CD1c-positive myeloid dendritic cell (primary cell): ENCODE measurements around the gene PDE4B.
A peak's percentile ranks its signal among the peaks of the same experiment; 100 is the strongest.
"Not testable (repeated sequence)": the region's sequence is repeated elsewhere in the genome, so short reads cannot be mapped to it uniquely, and the experiment has no call there.

Source experiments
- DNase-seq: peaks from one replicate; pipeline ENCODE4 v3.0.0-alpha.2; 2016; ENCODE audit errors: extremely low spot score

The PDE4B gene

DNA sequence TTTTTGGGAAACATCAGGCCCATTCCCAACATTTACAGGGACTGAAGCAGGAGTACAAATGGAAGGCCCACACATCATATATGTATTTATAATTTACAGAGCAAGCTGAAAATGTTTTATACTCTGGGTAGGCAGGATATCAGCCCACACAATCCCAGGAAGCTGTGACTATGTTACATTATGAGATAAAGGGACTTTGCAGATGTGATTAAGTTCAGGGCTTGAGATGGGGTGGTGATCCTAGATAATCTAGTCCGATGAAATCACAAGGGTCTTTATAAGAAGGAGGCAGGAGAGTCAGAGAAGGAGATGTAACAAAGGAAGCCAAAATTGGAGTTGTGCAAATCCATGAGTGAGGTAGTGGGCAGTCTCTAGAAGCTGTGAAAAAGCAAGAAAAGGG is 160.5 kb downstream of the PDE4B start:
- DNase-seq: no peak

DNA sequence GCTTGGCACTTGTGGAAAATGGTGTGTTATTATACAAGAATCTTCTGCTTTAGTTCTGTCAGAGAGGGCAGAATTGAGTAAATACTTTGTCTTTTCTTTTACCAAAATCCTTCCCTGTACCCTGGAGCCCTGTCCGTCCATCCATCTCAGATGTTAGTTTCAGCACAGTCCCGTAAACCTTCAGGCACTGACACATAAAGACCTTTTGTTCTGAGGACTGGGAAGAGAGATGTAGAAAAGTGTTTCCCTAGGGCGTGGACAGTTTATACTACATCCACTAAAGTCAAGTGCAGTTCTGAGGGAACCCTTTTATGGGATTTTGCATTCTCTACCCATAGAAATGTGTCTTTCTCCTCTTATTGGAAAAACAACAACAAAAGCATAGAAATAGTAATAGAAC is 162.4 kb downstream of the PDE4B start:
- no peak for DNase-seq

DNA sequence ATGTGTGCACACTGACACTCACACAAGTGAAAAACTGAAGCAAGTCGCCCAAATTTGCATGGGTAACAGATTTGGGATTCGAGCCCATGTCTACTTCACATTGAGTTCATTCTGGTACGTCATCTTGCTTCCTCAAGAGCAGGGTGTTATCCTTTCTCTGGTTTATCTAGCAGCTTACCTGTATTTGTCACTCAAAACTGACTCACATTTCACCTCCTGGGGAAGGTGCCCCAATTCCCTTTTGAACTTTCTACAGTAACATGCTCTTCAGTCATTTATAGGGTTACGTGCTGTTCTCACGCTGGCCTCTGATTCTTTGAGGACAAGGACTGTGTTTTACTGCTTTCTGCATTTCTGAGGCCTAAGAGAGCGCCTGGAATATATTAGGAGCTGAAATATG is 162.8 kb downstream of the PDE4B start:
- no peak for DNase-seq

DNA sequence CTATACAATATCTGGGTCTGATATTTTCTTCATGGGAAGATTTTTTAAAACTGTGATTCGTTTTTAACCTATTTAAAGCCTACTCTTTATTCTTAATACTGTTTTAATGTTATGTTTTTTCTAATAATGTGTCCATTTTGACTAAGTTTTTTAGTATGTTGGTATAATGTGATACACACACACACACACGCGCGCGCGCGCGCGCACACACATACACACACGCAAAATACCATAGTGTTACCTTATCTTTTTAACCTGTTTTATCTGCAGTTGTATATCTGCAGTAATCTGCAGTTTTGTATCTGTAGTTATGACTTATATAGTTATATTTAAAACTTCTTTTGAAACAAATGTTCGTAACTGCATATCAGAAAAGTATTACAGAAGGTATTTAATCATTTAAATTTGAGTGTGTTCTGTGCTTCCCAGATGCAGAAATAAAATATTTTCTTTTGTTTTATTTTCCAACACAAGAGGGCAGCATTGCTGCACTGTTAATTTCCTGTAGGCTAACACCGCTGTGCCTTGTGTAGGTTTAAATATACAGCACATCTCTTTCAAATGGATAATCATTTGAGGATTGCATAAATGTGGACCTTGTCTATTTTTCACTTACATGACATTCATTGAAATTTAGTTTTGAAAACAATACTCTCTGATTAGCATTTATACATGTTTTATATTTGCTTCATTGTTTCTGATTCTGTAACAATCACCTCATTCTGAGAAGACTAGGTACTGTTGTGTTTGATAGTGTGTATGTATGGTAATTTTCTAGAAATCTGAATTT is 166.1 kb downstream of the PDE4B start:
- DNase-seq: peak; percentile 77

DNA sequence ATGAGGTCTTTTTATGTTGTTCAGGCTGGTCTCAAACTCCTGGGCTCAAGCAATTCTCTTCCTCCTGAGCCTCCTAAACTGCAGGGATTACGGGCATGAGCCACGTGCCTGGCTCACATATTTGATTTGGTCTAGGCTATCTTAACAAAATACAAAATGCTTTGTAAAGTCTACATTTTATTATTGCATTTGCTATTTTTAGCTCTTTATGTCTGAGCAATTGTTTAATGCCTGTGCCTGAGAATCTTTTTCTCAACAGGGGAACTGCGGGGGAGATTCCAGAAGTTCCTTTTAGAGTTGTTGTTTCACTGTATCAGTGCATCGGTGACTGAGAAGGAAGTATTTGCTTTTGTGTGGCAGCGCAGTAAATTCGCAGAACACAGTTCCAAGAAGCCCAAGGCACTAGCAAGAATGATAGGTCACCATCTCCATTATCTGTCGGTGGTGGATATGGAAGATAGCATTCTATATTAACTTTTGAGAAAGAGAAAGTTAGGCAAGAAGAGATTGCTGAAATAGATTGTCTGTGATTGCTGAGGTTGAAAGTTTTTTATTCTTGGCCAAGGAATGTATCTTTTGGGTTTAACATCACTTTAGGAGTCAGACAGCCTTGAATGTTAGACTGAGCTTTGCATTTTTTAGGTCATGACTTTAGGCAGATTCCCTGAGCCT is 167.3 kb downstream of the PDE4B start:
- peak; percentile 22 for DNase-seq

DNA sequence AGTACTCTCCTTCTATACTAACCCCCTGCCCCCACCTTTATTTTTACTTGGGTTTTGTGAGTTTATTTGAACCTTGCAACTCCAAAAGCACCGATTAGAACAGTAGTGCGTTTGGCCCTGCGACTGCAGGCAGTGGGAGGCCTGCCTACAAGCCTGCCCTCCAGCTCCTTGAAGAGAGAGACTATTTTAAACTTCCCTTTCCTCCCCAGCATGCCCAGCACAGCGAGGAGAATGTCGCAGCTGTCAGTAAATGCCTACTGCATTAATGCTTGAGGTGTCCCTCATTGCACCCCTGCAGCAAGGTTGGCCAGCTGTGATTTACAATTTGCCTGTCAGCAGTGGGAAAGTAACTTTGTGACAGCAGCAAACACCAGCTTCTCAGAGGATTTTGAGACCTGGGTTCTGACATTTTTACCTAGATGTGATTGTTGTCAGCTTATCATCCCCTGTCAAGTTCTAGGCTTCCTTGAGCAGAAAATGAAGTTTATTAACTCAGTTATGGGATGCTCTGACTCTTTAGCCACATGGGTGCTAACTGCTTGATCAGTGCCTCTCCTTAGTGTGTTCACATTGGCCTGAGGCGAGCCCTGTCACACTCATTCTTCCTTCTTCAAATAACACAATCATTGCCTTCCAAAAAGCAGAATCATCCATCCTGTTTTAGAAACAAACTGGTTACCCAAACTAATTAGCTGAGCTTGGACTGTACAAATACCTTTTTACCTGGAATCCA is 170.6 kb downstream of the PDE4B start:
- no peak for DNase-seq

DNA sequence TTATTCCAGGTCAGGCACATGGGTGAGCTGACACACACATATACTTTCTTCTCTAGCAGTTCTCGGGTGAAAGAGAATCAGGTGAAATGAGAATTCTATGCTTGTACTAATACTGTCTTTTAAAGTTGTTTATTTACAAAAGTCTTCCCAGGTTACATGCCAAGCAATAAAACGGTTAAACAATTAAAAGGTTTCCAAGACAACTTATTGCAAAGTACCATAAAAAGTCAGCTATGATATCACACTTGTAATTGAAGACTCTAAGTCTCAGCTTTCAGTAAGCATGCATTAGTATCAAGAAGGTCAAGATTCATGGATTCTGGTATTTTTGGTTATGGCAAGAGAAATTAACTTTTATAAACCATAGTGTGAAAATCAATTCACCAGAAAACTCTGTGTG is 171.4 kb downstream of the PDE4B start:
- no peak for DNase-seq

DNA sequence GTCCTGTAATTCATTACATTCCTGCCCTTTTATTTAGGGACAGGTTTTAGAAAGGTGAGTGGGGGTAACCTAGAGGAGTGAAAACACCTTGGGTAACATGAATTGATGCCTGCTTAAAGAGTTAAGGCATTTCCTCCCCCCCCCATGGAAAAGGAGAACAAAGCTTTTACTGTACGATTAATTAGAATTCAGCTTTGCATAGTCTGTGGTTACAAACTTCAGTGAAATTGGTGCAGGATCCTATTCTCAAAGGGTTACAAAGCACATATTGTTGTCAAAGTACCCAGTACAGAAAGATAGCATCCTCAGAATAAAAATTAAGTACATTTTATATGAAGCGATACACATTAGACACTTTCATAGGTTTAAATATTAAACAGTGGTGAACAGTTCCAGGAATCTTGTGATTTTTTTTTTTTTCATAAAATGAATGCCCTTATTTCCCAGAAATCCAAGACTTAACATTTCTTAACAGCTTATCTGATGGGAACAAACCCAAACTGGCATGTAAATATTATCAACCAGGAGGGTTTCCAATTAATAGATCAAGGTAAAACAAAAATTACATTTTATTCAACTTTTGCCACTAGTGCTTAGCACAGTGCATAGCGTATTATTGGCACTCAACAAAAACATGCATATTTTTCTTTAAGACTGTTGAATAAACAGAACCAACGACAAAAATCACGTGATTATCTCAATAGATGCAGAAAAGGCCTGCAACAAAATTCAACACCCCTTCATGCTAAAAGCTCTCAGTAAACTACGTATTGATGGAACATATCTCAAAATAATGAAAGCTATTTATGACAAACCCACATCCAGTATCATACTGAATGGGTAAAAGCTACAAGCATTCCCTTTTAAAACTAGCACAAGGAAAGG is 172.7 kb downstream of the PDE4B start:
- DNase-seq: no peak

DNA sequence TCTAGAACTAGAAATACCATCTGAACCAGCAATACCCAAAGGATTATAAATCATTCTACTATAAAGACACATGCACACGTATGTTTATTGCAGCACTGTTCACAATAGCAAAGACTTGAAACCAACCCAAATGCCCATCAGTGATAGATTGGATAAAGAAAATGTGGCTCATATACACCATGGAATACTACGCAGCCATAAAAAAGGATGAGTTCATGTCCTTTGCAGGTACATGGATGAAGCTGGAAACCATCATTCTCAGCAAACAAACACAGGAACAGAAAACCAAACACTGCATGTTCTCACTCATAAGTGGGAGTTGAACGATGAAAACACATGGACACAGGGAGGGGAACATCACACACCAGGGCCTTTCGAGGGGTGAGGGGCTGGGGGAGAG is 174.8 kb downstream of the PDE4B start:
- DNase-seq: not testable (repeated sequence)

DNA sequence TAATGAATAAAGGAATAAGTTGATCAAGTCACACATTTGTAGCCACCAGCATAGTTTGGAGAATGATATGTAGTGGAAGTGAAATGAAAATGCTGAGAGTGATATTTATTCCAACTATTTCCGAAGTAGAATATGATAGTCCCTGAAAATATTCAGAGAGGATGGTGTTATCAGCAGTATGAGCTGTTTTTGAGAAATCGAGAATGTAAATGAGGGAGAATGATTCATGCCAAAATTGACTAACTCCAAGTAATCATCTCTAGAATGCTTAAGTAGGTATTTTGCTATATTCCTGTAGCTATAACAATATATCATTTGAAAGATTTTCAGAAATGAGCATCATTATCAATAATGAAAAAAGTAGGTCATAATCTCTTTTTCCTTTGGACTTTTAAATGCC is 178.9 kb downstream of the PDE4B start:
- DNase-seq: no peak

DNA sequence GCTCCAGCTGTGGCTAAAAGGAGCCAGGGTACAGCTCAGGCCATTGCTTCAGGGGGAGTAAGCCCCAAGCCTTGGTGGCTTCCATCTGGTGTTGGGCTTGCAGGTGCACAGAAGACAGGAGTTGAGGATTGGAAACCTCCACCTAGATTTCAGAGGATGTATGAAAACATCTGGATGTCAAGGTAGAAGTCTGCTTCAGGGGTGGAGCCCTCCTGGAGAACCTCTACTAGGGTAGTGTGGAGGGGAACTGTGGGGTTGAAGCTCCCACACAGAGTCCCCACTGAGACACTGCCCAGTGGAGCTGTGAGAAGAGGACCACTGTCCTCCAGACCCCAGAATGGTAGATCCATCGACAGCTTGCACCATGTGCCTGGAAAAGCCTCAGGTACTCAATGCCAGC is 183.0 kb downstream of the PDE4B start:
- no peak for DNase-seq

DNA sequence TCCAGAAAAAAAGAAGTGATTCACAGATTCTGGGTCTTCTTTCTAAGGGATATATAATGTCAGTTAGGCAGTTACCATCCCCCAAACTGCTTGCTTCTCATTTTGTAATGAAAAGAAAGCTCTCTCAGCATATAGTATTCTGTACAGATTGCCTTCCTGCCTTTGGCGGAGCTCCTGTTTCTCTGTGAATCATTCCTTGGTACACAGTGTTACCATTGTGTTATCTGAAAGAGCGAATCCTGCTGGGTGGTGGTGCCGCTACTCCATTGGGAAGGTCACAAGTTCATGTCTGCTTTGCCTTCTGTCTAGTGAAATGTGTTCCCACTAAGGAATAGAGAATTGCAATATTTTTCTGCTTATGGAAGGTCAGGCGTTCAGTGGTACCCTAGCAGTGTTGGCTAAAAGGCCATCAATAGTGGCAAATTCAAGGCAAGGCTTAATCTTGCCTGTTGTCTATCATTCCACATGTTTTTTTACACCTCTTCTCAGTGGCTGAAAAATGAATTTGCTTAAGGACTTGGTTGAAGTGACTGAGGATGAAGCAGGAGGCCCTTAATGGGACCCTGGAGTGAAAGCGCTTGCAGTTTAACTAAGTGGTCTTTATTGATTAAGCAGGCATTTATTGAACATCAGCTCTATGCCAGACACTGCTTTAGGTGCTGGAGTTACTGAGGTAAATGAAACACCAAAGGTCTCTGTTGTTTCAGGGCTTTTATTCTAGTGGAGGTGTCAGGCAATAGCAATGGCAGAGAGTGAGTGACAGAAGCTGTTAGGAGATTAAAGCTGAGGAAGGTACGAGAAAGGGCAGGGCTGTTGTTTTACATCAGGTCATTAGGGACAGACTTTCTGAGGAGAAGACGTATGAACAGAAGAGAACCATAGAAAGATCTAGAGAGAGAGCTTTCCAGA is 186.7 kb downstream of the PDE4B start:
- no peak for DNase-seq

DNA sequence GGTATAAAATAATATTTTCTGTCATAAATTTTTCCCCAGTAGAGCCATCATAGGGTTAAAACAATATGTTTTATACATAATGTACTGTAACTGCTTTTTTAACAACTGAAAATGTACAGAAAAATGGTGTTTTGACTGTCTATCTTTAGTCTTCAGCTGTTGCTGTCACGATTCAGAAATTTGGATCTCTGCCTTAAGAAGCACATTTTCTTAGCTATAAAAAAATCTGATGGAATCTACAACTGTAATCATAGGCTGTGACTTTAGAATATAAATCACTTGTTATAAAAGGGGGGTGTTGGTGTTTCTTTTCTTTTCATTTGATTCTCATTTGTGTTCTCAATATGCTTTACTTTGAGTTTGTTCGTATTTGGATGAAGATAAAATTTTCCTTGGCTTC is 187.5 kb downstream of the PDE4B start:
- DNase-seq: no peak

DNA sequence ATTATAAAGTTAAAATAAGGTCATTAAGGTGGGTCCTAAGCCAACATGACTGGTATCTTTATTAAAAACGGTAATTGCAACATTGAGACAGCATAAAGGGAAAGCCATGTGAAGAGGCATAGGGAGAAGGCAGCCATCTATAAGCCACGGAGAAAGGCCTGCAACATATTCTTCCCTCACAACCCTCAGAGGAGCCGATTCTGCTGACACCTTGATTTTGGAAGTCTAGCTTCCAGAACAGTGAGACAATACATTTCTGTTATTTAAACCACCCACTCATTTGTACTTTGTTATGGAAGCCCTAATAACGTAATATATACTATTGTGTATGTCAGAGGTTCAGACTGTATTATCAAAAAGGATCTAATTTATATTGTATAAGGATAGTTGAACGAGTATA is 190.8 kb downstream of the PDE4B start:
- no peak for DNase-seq

DNA sequence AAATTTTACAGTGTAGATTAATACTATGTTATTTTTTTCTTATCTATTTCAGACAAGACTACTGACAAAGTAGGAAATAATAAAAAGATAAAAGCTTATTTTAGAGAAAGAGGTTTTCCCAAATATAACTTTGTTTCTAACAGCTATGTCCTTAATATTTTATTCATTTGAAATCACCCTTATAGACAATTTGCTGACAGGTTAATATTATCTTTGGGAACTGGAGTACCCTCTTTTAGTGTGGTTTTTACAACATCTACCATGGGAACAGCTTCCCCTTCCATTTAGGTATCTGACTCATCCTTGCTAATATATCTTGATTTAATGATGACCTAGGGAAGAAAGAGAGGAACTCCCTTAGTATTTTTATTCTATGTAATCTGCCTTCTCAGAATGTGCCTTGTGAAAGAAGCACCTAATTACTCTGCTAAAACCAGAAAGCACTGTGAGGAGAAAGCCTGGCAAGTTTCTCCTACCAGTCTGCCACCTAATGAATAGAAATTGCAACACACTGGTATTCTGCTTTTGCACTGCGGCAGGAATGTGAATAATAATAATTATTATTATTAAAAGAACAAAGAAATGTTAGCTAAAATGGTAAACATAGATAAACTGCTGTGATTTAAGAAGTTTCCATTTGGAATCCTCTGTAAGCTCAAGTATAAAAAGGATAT is 192.8 kb downstream of the PDE4B start:
- no peak for DNase-seq

DNA sequence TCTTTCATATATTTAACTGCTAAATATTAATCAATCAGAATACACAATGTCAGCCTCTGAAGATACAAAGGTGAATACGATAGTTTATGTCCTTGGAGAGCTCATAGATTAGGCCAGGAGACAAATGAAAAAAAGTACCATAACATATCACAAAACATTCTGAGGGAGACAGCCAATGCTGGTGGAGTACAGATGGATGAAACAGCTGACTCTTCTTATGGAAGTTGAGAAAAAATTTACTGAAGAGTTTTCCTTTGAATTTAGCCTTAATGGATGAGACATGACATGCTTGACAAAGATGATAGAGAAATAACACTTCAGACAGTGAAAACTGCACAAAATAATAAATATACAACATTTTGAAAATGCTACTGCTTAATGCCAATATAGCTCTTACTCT is 193.5 kb downstream of the PDE4B start:
- DNase-seq: no peak

DNA sequence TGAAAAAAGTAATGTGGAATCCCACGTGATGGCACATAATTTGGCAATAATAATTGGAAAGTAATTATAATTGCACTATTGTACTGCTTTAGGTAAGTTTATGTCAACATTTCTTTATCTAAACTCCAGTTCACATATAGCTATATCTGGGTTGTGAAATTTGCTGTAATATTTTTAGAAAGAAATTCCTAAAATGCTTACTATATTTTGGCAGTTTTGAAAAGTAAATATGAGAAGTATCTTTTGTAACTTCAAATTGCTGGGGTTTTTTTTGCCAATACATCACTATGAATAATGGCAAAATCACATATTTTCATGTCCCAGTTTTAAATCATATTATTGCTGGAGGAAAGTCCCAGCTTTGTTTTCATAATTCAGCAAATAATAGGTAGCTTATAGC is 197.5 kb downstream of the PDE4B start:
- no peak for DNase-seq

DNA sequence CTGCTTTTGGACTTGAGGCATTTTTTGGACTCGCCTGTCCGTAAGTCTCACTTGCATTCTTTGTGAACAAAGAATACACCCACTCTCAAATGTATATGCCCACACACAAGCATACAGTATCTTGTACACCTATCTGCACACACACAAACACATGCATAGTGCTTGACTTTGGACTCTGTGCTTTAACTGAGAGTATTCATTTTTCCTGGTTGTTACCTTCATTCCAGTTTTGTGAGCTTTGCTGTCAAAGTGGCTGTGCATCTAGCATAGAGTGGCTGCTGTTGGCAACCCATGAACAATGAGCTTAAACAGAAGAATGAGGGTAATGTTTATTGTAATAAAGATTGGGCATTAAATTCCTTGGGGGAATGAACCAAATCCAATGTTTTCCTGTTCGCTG is 199.0 kb downstream of the PDE4B start:
- DNase-seq: no peak

DNA sequence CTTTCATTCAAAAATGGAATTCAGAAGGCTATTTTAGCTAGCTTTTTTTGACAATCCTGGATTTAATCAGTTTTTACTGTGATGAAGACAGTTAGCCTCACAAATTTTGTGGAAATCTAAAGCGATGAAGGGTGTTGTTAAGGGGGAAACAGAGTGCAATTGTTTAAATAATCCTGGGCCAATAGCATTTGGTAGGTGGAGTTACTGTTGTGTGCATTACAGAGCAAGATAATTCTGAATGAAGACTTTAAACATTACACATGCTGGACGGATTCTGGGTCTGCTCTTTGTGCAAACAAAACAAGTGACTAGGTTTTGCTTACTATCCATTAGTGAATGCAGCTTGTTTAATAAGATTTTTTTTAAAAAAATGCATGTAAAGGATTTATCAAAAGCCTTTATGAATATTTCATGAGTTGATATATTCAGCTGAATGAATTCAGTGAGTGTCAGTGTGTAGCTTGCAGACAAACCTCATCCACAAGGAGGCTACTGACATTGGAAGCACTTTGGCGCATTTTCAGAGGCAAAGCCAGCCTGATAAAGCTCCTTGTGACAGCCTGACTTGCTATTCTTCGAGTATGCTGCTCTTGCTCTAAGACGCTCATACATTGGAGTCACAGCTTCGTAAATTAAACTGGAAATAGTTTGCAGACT is 199.6 kb downstream of the PDE4B start:
- DNase-seq: no peak

DNA sequence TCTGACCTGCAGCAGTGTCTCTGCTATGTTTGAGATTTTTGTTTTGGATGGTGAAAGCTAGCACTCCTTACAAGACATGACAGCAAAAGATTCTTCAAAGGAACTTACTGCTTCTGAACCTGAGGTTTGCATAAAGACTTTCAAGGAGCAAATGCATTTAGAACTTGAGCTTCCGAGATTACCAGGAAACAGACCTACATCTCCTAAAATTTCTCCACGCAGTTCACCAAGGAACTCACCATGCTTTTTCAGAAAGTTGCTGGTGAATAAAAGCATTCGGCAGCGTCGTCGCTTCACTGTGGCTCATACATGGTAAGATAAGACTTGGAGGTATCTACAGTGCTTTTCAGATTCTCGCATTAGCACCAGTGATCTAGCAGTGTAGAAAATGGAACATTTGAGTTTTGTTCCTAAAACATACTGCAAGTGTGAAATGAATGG is 200.2 kb downstream of the PDE4B start:
- no peak for DNase-seq
